Measurements from ENCODE around the gene RPL9. TPM values are rescaled to one million over a fixed set of nuclear protein-coding genes. Genes with fewer than 3 reads are reported as not detected.

The RPL9 gene
- total and polyA plus RNA-seq, 2 of the 13 experiments (the other 11 are each of a cell fraction or from before 2014, with no cell fraction given), result 993 to 2,148 TPM

GRCh38 chr4:39495446-39496213 lies 36.9 kb upstream of the RPL9 start:
- TF ChIP-seq RBM22 (optimal IDR thresholded peaks at IDR 0.05; ENCODE audit: low read length), result peak; percentile 66
- TF ChIP-seq NCOR1 (IDR thresholded peaks at IDR 0.05; ENCODE audit: borderline replicate concordance, low read length), result no peak
- peak; percentile 24 for TF ChIP-seq AGO2 (optimal IDR thresholded peaks at IDR 0.05; ENCODE audit: low read depth, low read length)
- POLR2A ChIA-PET, result interaction anchor here (0.9 to 1.0 kb wide), 2 partner anchors 28 to 32 kb away, joined by 3 to 6 read pairs; partner anchors contain the start of gene UGDH
- no peak overlapping the region for H3K4me3 ChIP-seq (replicated peaks in 1 of 3; ENCODE audit: insufficient read depth in 1 of 3, low read depth in 2 of 3, low read length in 3 of 3)
- no peaks in the 10 kb centered on the region for H4K20me1 ChIP-seq (ENCODE audit: insufficient read depth, low read length)
- H3K4me1 ChIP-seq (ENCODE audit: insufficient read depth, low read length), result peaks cover 13% of the 10 kb centered on the region
- CTCF ChIA-PET (ENCODE audit: low intra/inter-chr PET ratio, low total read pairs), result no interaction called here
- no peaks in the 10 kb centered on the region for H3K27me3 ChIP-seq (ENCODE audit: control insufficient read depth in 1 of 2, insufficient read depth in 2 of 2, low read length in 2 of 2)
- no peak overlapping the region for H3K4me2 ChIP-seq (ENCODE audit: low read depth, low read length)
- H3K36me3 ChIP-seq (replicated peaks in 1 of 2; ENCODE audit: control insufficient read depth in 1 of 2, insufficient read depth in 2 of 2, low read length in 2 of 2), result peaks cover 0 to 17% of the 10 kb centered on the region in 2 experiments; a peak in 3 of 5 replicates
- WGBS (ENCODE audit: low lambda C conversion rate), result 58% methylated on average over 4 of the region's 4 CpGs
- H3K9ac ChIP-seq (ENCODE audit: insufficient read depth, low read depth, low read length), result no peak overlapping the region
- BruUV-seq (replicated peaks), result no TSS peak
- H3K79me2 ChIP-seq (ENCODE audit: insufficient read depth, low read length), result no peaks in the 10 kb centered on the region
- H2AFZ ChIP-seq (ENCODE audit: low read length), result no peak overlapping the region
- DNase-seq (ENCODE audit: low spot score), result no peak
- H3K27ac ChIP-seq (ENCODE audit: extremely low read length, insufficient read depth, low read length), result no peak overlapping the region
- ATAC-seq, result peak; percentile 56
- no peaks in the 10 kb centered on the region for H3K9me3 ChIP-seq (ENCODE audit: low read length)
- FAIRE-seq, result no peak
- in situ Hi-C loops (cut with HindIII; ENCODE audit: extremely low pct_ligation_motif_present, low pct_unique_long_range_greater_than_20kb), result no loop called here
- intact Hi-C loops (cut with micrococcal nuclease; ENCODE audit: unreplicated experiment), result no loop called here

GRCh38 chr4:39494354-39494753 lies 35.6 kb upstream of the RPL9 start:
- WGBS (ENCODE audit: low lambda C conversion rate), result 100% methylated on average over 1 of the region's 1 CpG
- no peak for DNase-seq (ENCODE audit: low spot score)
- no peak for TF ChIP-seq GATAD1 (CRISPR knock-in tag; IDR thresholded peaks at IDR 0.05)
- TF ChIP-seq ZNF446 (CRISPR knock-in tag; IDR thresholded peaks at IDR 0.05), result no peak
- no peak for TF ChIP-seq JUN (CRISPR knock-in tag; IDR thresholded peaks at IDR 0.05)
- TF ChIP-seq ZBTB40 (IDR thresholded peaks at IDR 0.05), result peak; percentile 63
- TF ChIP-seq ZBTB40 (CRISPR knock-in tag; IDR thresholded peaks at IDR 0.05), result no peak
- no peak for TF ChIP-seq CBX2 (IDR thresholded peaks at IDR 0.05; ENCODE audit: low read depth, low read length)
- TF ChIP-seq CBX2 (CRISPR knock-in tag; IDR thresholded peaks at IDR 0.05; ENCODE audit: low read depth), result no peak

More at GRCh38 chr4:39494354-39494753, 35.6 kb upstream of the RPL9 start:
- H3K9me3 ChIP-seq (ENCODE audit: low read length), result no peaks in the 10 kb centered on the region
- ChIA-PET CTCF (ENCODE audit: low intra/inter-chr PET ratio, low total read pairs) (no interaction called here), POLR2A (no interaction called here)
- peaks cover 20% of the 10 kb centered on the region for H3K4me1 ChIP-seq (ENCODE audit: insufficient read depth, low read length)
- H3K4me3 ChIP-seq (replicated peaks in 1 of 3; ENCODE audit: insufficient read depth in 1 of 3, low read depth in 2 of 3, low read length in 3 of 3), result no peak overlapping the region
- H4K20me1 ChIP-seq (ENCODE audit: insufficient read depth, low read length), result no peaks in the 10 kb centered on the region
- BruUV-seq (replicated peaks), result no TSS peak
- no peaks in the 10 kb centered on the region for H3K27me3 ChIP-seq (ENCODE audit: control insufficient read depth in 1 of 2, insufficient read depth in 2 of 2, low read length in 2 of 2)
- no peak overlapping the region for H3K9ac ChIP-seq (ENCODE audit: insufficient read depth, low read depth, low read length)
- no peak overlapping the region for H3K4me2 ChIP-seq (ENCODE audit: low read depth, low read length)
- H3K27ac ChIP-seq (ENCODE audit: extremely low read length, insufficient read depth, low read length), result no peak overlapping the region
- no peak overlapping the region for H2AFZ ChIP-seq (ENCODE audit: low read length)
- intact Hi-C loops (cut with micrococcal nuclease; ENCODE audit: unreplicated experiment) (no loop called here), in situ Hi-C loops (cut with HindIII; ENCODE audit: extremely low pct_ligation_motif_present, low pct_unique_long_range_greater_than_20kb) (no loop called here)
- H3K36me3 ChIP-seq (replicated peaks in 1 of 2; ENCODE audit: control insufficient read depth in 1 of 2, insufficient read depth in 2 of 2, low read length in 2 of 2), result peaks cover 0 to 10% of the 10 kb centered on the region in 2 experiments; a peak in 2 of 5 replicates
- no peaks in the 10 kb centered on the region for H3K79me2 ChIP-seq (ENCODE audit: insufficient read depth, low read length)
- ATAC-seq (peak; percentile 8), FAIRE-seq (no peak)

Measured in HepG2 (cell line).